Tibial artery (tissue), 4 donors: ENCODE data around the gene SPATA45.
"Not testable (repeated sequence)": the region's sequence is repeated elsewhere in the genome, so short reads cannot be mapped to it uniquely, and the experiment has no call there.

Source experiments
- DNase-seq, 2 donors: peaks; one replicate each; pipeline ENCODE4 v3.0.0-alpha.2; 2019
- H3K27ac ChIP-seq, 2 donors: fragments of 200-600 bp; sonication (generic) in 1 of 2; 1 replicate in 1 of 2; 2 replicates in 1 of 2; pipeline ENCODE4 v1.5.1; 2018 to 2019; ENCODE audit warnings: mild to moderate bottlenecking in 1 of 2
- H3K27me3 ChIP-seq, 2 donors: fragments of 200-600 bp; sonication (generic) in 1 of 2; one replicate each; pipeline versions ENCODE4 v1.5.1 to v1.6.0; 2016 to 2019
- H3K36me3 ChIP-seq, 3 donors: fragments of 200-600 bp; sonication (generic) in 2 of 3; one replicate each; pipeline ENCODE4 v1.5.1; 2016 to 2019; ENCODE audit warnings: mild to moderate bottlenecking in 2 of 3
- H3K4me1 ChIP-seq, 4 donors: fragments of 200-600 bp; sonication (generic) in 2 of 4; 1 replicate in 3 of 4; 2 replicates in 1 of 4; pipeline ENCODE4 v1.5.1; 2016 to 2019
- H3K4me3 ChIP-seq, 2 donors: fragments of 200-600 bp; sonication (generic) in 1 of 2; 1 replicate in 1 of 2; 2 replicates in 1 of 2; pipeline ENCODE4 v1.5.1; 2018 to 2019; ENCODE audit warnings: mild to moderate bottlenecking in 2 of 2
- H3K9me3 ChIP-seq, 3 donors: fragments of 200-600 bp; sonication (generic) in 1 of 3; one replicate each; pipeline ENCODE4 v1.5.1; 2016 to 2019
- CTCF ChIP-seq, 2 experiments: fragments of 200-600 bp in 1 of 2; fragments of 450-650 bp in 1 of 2; IDR thresholded peaks; one replicate each; pipeline ENCODE4 v1.5.1; 2017 to 2019; ENCODE audit warnings: antibody characterized with exemption in 2 of 2, mild to moderate bottlenecking in 1 of 2, moderate library complexity in 1 of 2
- intact Hi-C: fragments of 100-400 bp; cut with DNase I; formaldehyde crosslinking; loops from one replicate; pipeline ENCODE4 v1.15.0; 2023; ENCODE audit warnings: low total_unique reads

SPATA45 gene

DNA sequence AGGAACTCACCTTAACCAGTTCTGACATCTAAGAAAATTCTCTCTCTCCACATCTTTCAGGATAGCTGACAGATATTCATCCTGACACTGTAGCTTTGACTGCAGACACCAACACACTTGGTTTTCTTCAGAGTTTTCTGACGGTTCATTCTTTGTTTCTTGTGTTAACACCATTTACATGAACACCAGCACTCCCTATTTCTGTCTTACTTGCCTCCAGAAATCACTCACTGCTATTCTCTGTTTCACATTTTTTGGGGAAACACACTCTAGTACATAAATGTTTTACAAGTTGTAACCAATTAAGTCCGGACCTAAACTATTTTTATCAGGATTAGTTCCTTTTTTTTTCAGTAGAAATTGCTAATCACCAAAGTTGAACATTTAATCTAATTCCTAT, 26.1 kb upstream of the SPATA45 start:
- Histone ChIP-seq H3K9me3 (no peaks in the 10 kb centered on the region), H3K36me3 (peaks cover 30 to 43% (median 37%) of the 10 kb centered on the region in 3 donors), H3K27me3 (no peaks in the 10 kb centered on the region), H3K27ac (no peak overlapping the region), H3K4me3 (no peak overlapping the region), H3K4me1 (no peaks in the 10 kb centered on the region)
- no peak for TF ChIP-seq CTCF (IDR thresholded peaks at IDR 0.05)
- DNase-seq, result no peak
- intact Hi-C loops, result no loop called here

DNA sequence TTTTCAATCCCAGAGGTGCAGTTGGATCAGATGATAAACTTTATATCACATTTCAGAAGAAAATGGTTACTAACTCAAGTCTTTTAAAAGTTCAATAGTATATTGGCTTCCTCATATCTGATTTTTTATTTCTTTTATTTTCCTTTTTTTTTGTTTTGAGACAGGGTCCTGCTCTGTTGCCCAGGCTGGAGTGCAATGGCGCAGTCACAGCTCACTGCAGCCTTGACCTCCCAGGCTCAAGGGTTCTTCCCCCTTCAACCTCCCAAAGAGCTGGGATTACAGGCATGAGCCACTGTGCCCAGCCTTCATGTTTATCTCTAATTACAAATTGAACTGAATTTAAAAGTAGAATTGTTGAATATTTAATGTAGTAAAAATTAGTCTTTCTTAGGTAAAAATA, 24.5 kb upstream of the SPATA45 start:
- no peak for TF ChIP-seq CTCF (IDR thresholded peaks at IDR 0.05)

DNA sequence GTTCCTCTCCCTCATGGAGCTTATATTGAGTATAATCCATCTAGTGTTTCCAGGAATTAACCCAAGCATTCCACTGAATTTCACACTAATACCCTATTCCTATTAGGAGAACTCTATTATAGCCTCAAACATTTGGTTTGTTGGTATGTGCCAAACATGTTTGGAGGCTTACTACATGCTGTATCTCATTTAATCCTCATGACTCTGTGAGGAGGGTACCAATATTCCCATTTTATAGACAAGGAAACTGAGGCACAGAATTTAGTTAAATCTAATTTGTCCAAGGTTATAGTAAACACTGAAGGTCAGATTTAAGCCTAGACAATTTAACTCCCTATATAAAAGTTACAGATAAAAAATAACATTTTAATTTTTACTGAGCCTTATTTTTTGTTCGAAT, 19.7 kb upstream of the SPATA45 start:
- no peaks in the 10 kb centered on the region for H3K9me3 ChIP-seq
- no peak overlapping the region for H3K4me3 ChIP-seq
- DNase-seq, result no peak
- no peaks in the 10 kb centered on the region for H3K27me3 ChIP-seq
- H3K4me1 ChIP-seq, result no peaks in the 10 kb centered on the region
- TF ChIP-seq CTCF (IDR thresholded peaks at IDR 0.05), result no peak
- intact Hi-C loops, result no loop called here
- no peak overlapping the region for H3K27ac ChIP-seq
- peaks cover 4 to 22% (median 16%) of the 10 kb centered on the region in 3 donors for H3K36me3 ChIP-seq

More for the DNA sequence above, 24.5 kb upstream of the SPATA45 start:
- H3K9me3 ChIP-seq, result no peaks in the 10 kb centered on the region
- no peak for DNase-seq
- no peak overlapping the region for H3K4me3 ChIP-seq
- intact Hi-C loops, result no loop called here
- H3K27me3 ChIP-seq, result no peaks in the 10 kb centered on the region
- peaks cover 37 to 49% (median 37%) of the 10 kb centered on the region in 3 donors for H3K36me3 ChIP-seq
- H3K4me1 ChIP-seq, result no peaks in the 10 kb centered on the region
- no peak overlapping the region for H3K27ac ChIP-seq

DNA sequence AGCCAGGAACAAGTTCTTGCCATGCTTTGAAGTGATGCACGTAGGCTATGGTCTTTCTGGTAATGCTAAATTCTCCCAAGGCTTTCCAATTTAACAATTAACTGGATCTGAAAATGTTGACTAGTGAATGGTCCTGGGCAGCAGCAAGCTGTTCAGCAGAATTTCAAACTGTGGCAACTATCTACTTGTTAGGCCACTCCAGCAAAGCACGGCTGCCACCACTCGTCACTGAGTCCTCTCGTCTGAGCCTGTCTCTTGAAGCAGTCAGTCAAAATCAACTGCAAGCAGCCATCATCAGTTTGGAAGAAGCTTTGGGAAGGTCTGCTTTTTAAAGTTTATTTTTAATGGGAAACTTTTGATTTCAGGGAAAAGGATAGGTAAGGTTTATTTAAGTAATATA, 16.8 kb upstream of the SPATA45 start:
- DNase-seq, result no peak
- no peak overlapping the region for H3K4me3 ChIP-seq
- H3K9me3 ChIP-seq, result no peaks in the 10 kb centered on the region
- H3K4me1 ChIP-seq, result peaks cover 0 to 15% (median 9%) of the 10 kb centered on the region in 4 donors
- intact Hi-C loops, result no loop called here
- no peak for TF ChIP-seq CTCF (IDR thresholded peaks at IDR 0.05)
- no peaks in the 10 kb centered on the region for H3K27me3 ChIP-seq
- no peak overlapping the region for H3K27ac ChIP-seq
- H3K36me3 ChIP-seq, result peaks cover 0 to 18% (median 12%) of the 10 kb centered on the region in 3 donors

GRCh38 chr1:212863345-212863744, 15.9 kb upstream of the SPATA45 start:
- H3K27ac ChIP-seq, DNase-seq, H3K9me3 ChIP-seq, H3K4me3 ChIP-seq, H3K27me3 ChIP-seq, intact Hi-C loops: not testable (repeated sequence)
- peaks cover 0 to 18% (median 14%) of the 10 kb centered on the region in 4 donors for H3K4me1 ChIP-seq
- H3K36me3 ChIP-seq, result peaks cover 0 to 15% (median 6%) of the 10 kb centered on the region in 3 donors

GRCh38 chr1:212862111-212862690, 14.8 kb upstream of the SPATA45 start:
- TF ChIP-seq CTCF (IDR thresholded peaks at IDR 0.05), result no peak
- intact Hi-C loops, result no loop called here

More at GRCh38 chr1:212862111-212862690, 14.8 kb upstream of the SPATA45 start:
- Histone ChIP-seq H3K27ac (no peak overlapping the region), H3K4me1 (peaks cover 0 to 21% (median 15%) of the 10 kb centered on the region in 4 donors), H3K4me3 (no peak overlapping the region), H3K36me3 (peaks cover 0 to 10% (median 0%) of the 10 kb centered on the region in 3 donors), H3K9me3 (no peaks in the 10 kb centered on the region), H3K27me3 (no peaks in the 10 kb centered on the region)
- no peak for DNase-seq
